ENCODE data around the gene NDUFV1.

NDUFV1 gene

GRCh38 chr11:67604815-67605214, 1.9 kb upstream of the NDUFV1 start:
- no peak for ATAC-seq
- no peak for TF ChIP-seq ZNF565 (CRISPR knock-in tag; conservative IDR thresholded peaks at IDR 0.05; ENCODE audit: low read depth)
- no peak for TF ChIP-seq ZFP30 (CRISPR knock-in tag; IDR thresholded peaks at IDR 0.05)
- no peak for TF ChIP-seq TOX (CRISPR knock-in tag; IDR thresholded peaks at IDR 0.05; ENCODE audit: borderline replicate concordance)
- no peak for TF ChIP-seq PATZ1 (CRISPR knock-in tag; IDR thresholded peaks at IDR 0.05; ENCODE audit: borderline replicate concordance)
- no peak for TF ChIP-seq ZC3H10 (CRISPR knock-in tag; IDR thresholded peaks at IDR 0.05)
- no peak for TF ChIP-seq ISL1 (CRISPR knock-in tag; IDR thresholded peaks at IDR 0.05)
- no peak for TF ChIP-seq ARNTL (CRISPR knock-in tag; IDR thresholded peaks at IDR 0.05; ENCODE audit: borderline replicate concordance, low read depth)
- TF ChIP-seq TCF4 (CRISPR knock-in tag; IDR thresholded peaks at IDR 0.05; ENCODE audit: borderline replicate concordance), result no peak
- no peak for TF ChIP-seq CSDC2 (CRISPR knock-in tag; IDR thresholded peaks at IDR 0.05)
- no peak for TF ChIP-seq SNAI2 (CRISPR knock-in tag; IDR thresholded peaks at IDR 0.05)
- TF ChIP-seq ZNF8 (CRISPR knock-in tag; IDR thresholded peaks at IDR 0.05), result no peak
- no peak for TF ChIP-seq ZFP3 (CRISPR knock-in tag; IDR thresholded peaks at IDR 0.05)
- TF ChIP-seq ESRRG (CRISPR knock-in tag; IDR thresholded peaks at IDR 0.05), result no peak
- TF ChIP-seq TSHZ2 (CRISPR knock-in tag; IDR thresholded peaks at IDR 0.05), result no peak

- ATAC-seq, result no peak
- no peak for TF ChIP-seq CSRNP3 (CRISPR knock-in tag; IDR thresholded peaks at IDR 0.05)
- TF ChIP-seq CREB5 (CRISPR knock-in tag; IDR thresholded peaks at IDR 0.05; ENCODE audit: low read depth), result no peak
- no peak for TF ChIP-seq ZNF565 (CRISPR knock-in tag; conservative IDR thresholded peaks at IDR 0.05; ENCODE audit: low read depth)
- TF ChIP-seq ZFP30 (CRISPR knock-in tag; IDR thresholded peaks at IDR 0.05), result no peak
- no peak for TF ChIP-seq ZFP3 (CRISPR knock-in tag; IDR thresholded peaks at IDR 0.05)
- no peak for TF ChIP-seq POU6F1 (CRISPR knock-in tag; IDR thresholded peaks at IDR 0.05; ENCODE audit: borderline replicate concordance, low read depth)
- no peak for TF ChIP-seq ESRRG (CRISPR knock-in tag; IDR thresholded peaks at IDR 0.05)
- TF ChIP-seq ARNTL (CRISPR knock-in tag; IDR thresholded peaks at IDR 0.05; ENCODE audit: borderline replicate concordance, low read depth), result no peak
- no peak for TF ChIP-seq ZC3H10 (CRISPR knock-in tag; IDR thresholded peaks at IDR 0.05)
- no peak for TF ChIP-seq ZNF8 (CRISPR knock-in tag; IDR thresholded peaks at IDR 0.05)
- no peak for TF ChIP-seq BACH2 (CRISPR knock-in tag; IDR thresholded peaks at IDR 0.05; ENCODE audit: borderline replicate concordance)
- no peak for TF ChIP-seq GLIS3 (CRISPR knock-in tag; IDR thresholded peaks at IDR 0.05)
- no peak for TF ChIP-seq TSHZ2 (CRISPR knock-in tag; IDR thresholded peaks at IDR 0.05)
- TF ChIP-seq SNAI2 (CRISPR knock-in tag; IDR thresholded peaks at IDR 0.05), result no peak
- TF ChIP-seq OSR1 (CRISPR knock-in tag; IDR thresholded peaks at IDR 0.05), result no peak
- no peak for TF ChIP-seq TOX (CRISPR knock-in tag; IDR thresholded peaks at IDR 0.05; ENCODE audit: borderline replicate concordance)
Measured at GRCh38 chr11:67605231-67606011, 1.3 kb upstream of the NDUFV1 start.
